AG09309 (cell line): ENCODE measurements around the gene DIP2C.

Experiments
- DNase-seq: peaks from one replicate; pipeline ENCODE4 v3.0.0-alpha.2; 2010; ENCODE audit warnings: low read depth
- H3K4me3 ChIP-seq: 2 replicates; pipeline ENCODE4 v1.5.1; 2011; ENCODE audit warnings: mild to moderate bottlenecking, low read depth, low read length, moderate library complexity; ENCODE audit not compliant: control insufficient read depth
- CTCF ChIP-seq: IDR thresholded peaks from 2 replicates; pipeline ENCODE4 v1.5.1; 2011; ENCODE audit warnings: mild to moderate bottlenecking, low read depth, low read length, inconsistent platforms; ENCODE audit not compliant: insufficient read depth, control insufficient read depth; ENCODE audit errors: missing control alignments

Gene DIP2C

GRCh38 chr10:443459-443858 lies 246.0 kb downstream of the DIP2C start:
- DNase-seq: no peak
- TF ChIP-seq CTCF: no peak
- no peak overlapping the region for H3K4me3 ChIP-seq

- no peak for DNase-seq
- no peak overlapping the region for H3K4me3 ChIP-seq
- TF ChIP-seq CTCF: no peak
These were observed 247.3 kb downstream of the DIP2C start for GRCh38 chr10:442209-442608.

GRCh38 chr10:441659-442058 lies 247.8 kb downstream of the DIP2C start:
- H3K4me3 ChIP-seq: no peak overlapping the region
- TF ChIP-seq CTCF: no peak
- DNase-seq: no peak

- TF ChIP-seq CTCF: no peak
- no peak overlapping the region for H3K4me3 ChIP-seq
- no peak for DNase-seq
These were observed 249.3 kb downstream of the DIP2C start for GRCh38 chr10:440127-440526.

- no peak for TF ChIP-seq CTCF
- no peak overlapping the region for H3K4me3 ChIP-seq
- no peak for DNase-seq
These were observed 251.6 kb downstream of the DIP2C start for GRCh38 chr10:437698-438490.

- no peak for TF ChIP-seq CTCF
- DNase-seq: no peak
- H3K4me3 ChIP-seq: no peak overlapping the region
These were observed 252.4 kb downstream of the DIP2C start for GRCh38 chr10:436911-437665.
